ENCODE data around the gene KCND2.

DNA sequence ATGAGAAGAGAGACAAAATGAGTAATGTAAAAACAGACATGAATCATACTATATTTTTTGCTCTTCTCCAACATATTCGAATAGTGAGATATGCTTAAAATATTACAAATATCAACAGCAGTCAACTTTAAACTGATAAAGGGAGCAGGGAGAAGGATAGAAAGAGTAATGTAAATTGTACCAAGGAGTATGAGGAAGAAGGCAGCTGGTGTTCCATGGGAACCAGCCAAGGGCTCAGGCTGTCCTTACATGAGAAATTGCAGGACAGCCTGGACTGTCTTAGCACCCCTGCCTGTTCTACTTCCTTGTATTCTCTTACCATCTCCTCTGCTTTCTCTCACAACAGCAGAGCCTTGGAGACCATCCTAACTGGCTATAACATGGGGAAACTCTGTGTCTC, 456.3 kb downstream of the KCND2 start:
- TF ChIP-seq POLR2A (IDR thresholded peaks at IDR 0.05), result no peak
- TF ChIP-seq, protein P1, sequence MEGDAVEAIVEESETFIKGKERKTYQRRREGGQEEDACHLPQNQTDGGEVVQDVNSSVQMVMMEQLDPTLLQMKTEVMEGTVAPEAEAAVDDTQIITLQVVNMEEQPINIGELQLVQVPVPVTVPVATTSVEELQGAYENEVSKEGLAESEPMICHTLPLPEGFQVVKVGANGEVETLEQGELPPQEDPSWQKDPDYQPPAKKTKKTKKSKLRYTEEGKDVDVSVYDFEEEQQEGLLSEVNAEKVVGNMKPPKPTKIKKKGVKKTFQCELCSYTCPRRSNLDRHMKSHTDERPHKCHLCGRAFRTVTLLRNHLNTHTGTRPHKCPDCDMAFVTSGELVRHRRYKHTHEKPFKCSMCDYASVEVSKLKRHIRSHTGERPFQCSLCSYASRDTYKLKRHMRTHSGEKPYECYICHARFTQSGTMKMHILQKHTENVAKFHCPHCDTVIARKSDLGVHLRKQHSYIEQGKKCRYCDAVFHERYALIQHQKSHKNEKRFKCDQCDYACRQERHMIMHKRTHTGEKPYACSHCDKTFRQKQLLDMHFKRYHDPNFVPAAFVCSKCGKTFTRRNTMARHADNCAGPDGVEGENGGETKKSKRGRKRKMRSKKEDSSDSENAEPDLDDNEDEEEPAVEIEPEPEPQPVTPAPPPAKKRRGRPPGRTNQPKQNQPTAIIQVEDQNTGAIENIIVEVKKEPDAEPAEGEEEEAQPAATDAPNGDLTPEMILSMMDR (IDR thresholded peaks at IDR 0.05), result no peak
- no peak for TF ChIP-seq EP300 (IDR thresholded peaks at IDR 0.05)

Measured in tibial nerve (tissue), 4 donors.